Measurements from ENCODE around the gene NCS1. TPM values are rescaled to one million over a fixed set of nuclear protein-coding genes. Genes with fewer than 3 reads are reported as not detected.
"Not testable (repeated sequence)": the region's sequence is repeated elsewhere in the genome, so short reads cannot be mapped to it uniquely, and the experiment has no call there.

NCS1 gene
- total RNA-seq, 4 donors from 2014 or later = 11.6 to 32.5 (median 24.3) TPM

GRCh38 chr9:130256644-130257043, 84.4 kb downstream of the NCS1 start:
- peaks cover 6% of the 10 kb centered on the region for H3K4me1 ChIP-seq
- no peak overlapping the region for H3K27ac ChIP-seq
- 80% methylated on average over 2 of the region's 2 CpGs for whole genome bisulfite sequencing

GRCh38 chr9:130258137-130258536, 85.9 kb downstream of the NCS1 start:
- H3K27me3 ChIP-seq, H3K4me3 ChIP-seq, H3K27ac ChIP-seq, H3K9me3 ChIP-seq, H3K36me3 ChIP-seq, H3K4me1 ChIP-seq: not testable (repeated sequence)
- WGBS = 97% methylated on average over 7 of the region's 7 CpGs
- peak; percentile 10 to 16 for DNase-seq (ENCODE audit: low spot score in 2 of 2)

More at GRCh38 chr9:130256644-130257043, 84.4 kb downstream of the NCS1 start:
- TF ChIP-seq POLR2AphosphoS5 (IDR thresholded peaks at IDR 0.05) (no peak), CTCF (IDR thresholded peaks at IDR 0.05) (no peak), POLR2A (IDR thresholded peaks at IDR 0.05) (no peak), EP300 (IDR thresholded peaks at IDR 0.05) (no peak)
- no peak for DNase-seq (ENCODE audit: low spot score in 2 of 2)
- H3K4me3 ChIP-seq = no peak overlapping the region
- no peaks in the 10 kb centered on the region for H3K36me3 ChIP-seq
- no peaks in the 10 kb centered on the region for H3K27me3 ChIP-seq
- H3K9me3 ChIP-seq = no peaks in the 10 kb centered on the region

- H3K9me3 ChIP-seq = no peaks in the 10 kb centered on the region
- TF ChIP-seq EP300 (IDR thresholded peaks at IDR 0.05) (no peak), POLR2A (IDR thresholded peaks at IDR 0.05) (no peak), POLR2AphosphoS5 (IDR thresholded peaks at IDR 0.05) (no peak), CTCF (IDR thresholded peaks at IDR 0.05) (no peak)
- H3K4me3 ChIP-seq = no peak overlapping the region
- H3K27me3 ChIP-seq = peaks cover 9% of the 10 kb centered on the region
- H3K4me1 ChIP-seq = peaks cover 6% of the 10 kb centered on the region
- 93% methylated on average over 4 of the region's 4 CpGs for WGBS
- no peak overlapping the region for H3K27ac ChIP-seq
- peak in 1 of 2 donors; percentile 24 for DNase-seq (ENCODE audit: low spot score in 2 of 2)
- H3K36me3 ChIP-seq = no peaks in the 10 kb centered on the region
Measured at GRCh38 chr9:130259044-130259443, 86.8 kb downstream of the NCS1 start.

- Histone ChIP-seq H3K9me3 (no peaks in the 10 kb centered on the region), H3K36me3 (no peaks in the 10 kb centered on the region), H3K4me1 (peaks cover 10% of the 10 kb centered on the region), H3K27me3 (peaks cover 30% of the 10 kb centered on the region), H3K27ac (no peak overlapping the region), H3K4me3 (no peak overlapping the region)
- WGBS = 48% methylated on average over 16 of the region's 16 CpGs
- no peak for TF ChIP-seq POLR2A (IDR thresholded peaks at IDR 0.05)
- no peak for TF ChIP-seq EP300 (IDR thresholded peaks at IDR 0.05)
- no peak for TF ChIP-seq POLR2AphosphoS5 (IDR thresholded peaks at IDR 0.05)
- no peak for TF ChIP-seq CTCF (IDR thresholded peaks at IDR 0.05)
- peak; percentile 46 to 68 for DNase-seq (ENCODE audit: low spot score in 2 of 2)
Measured at GRCh38 chr9:130260816-130261765, 88.9 kb downstream of the NCS1 start.

DNA sequence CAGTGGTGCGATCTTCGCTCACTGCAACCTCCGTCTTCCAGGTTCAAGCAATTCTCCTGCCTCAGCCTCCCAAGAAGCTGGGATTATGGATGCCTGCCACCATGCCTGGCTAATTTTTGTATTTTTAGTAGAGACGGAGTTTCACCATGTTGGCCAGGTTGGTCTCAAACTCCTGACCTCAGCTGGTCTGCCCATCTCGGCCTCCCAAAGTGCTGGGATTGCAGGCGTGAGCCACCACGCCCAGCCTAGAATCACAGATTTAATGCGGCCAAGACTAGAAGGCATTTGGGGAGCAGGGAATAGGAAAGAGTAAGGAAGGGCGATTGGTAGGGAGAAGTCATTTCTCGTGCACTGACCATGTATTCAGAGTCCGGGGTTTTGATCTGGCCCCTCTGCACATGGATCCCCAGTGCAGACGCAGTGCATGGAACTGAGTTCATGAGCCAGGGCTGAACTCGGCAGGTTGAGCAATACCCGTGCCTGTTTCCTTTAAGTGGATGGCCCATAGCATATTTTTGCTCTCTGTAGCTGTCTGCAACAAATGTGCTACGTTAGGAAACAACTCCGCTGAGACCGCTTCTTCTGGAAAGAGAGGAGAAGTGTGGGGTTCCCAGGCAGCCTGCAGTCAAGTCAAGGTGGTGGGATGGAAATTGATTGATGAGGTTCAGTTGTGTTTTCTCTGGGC, 90.0 kb downstream of the NCS1 start:
- Histone ChIP-seq H3K4me3 (no peak overlapping the region), H3K9me3 (no peaks in the 10 kb centered on the region), H3K36me3 (no peaks in the 10 kb centered on the region), H3K27me3 (peaks cover 41% of the 10 kb centered on the region), H3K27ac (no peak overlapping the region), H3K4me1 (peaks cover 15% of the 10 kb centered on the region)
- no peak for TF ChIP-seq EP300 (IDR thresholded peaks at IDR 0.05)
- no peak for TF ChIP-seq CTCF (IDR thresholded peaks at IDR 0.05)
- no peak for TF ChIP-seq POLR2AphosphoS5 (IDR thresholded peaks at IDR 0.05)
- TF ChIP-seq POLR2A (IDR thresholded peaks at IDR 0.05) = no peak
- DNase-seq (ENCODE audit: low spot score in 2 of 2) = peak; percentile 22 to 29
- WGBS = 84% methylated on average over 17 of the region's 17 CpGs
